Epithelial cell of proximal tubule (primary cell): ENCODE data around the gene UNC5A. TPM values are rescaled to one million over a fixed set of nuclear protein-coding genes. Genes with fewer than 3 reads are reported as not detected.
A peak's percentile ranks its signal among the peaks of the same experiment; 100 is the strongest.
"Not testable (repeated sequence)": the region's sequence is repeated elsewhere in the genome, so short reads cannot be mapped to it uniquely, and the experiment has no call there.

ENCODE experiments used
- DNase-seq: peaks from one replicate; pipeline ENCODE4 v3.0.0-alpha.2; 2011; ENCODE audit warnings: low read depth
- H3K4me3 ChIP-seq: 2 replicates; pipeline ENCODE4 v1.5.1; 2011; ENCODE audit warnings: low read depth, mild to moderate bottlenecking, low read length
- CTCF ChIP-seq: conservative IDR thresholded peaks from 2 replicates; pipeline ENCODE4 v1.5.1; 2012; ENCODE audit warnings: low read depth, mild to moderate bottlenecking, low read length
- total RNA-seq: library from RNA; depleted of rRNA; stranded (reverse); fragments of >200 nt; gene quantifications from 2 replicates; pipeline ENCODE4 v1.2.3, GENCODE V29; 2015

UNC5A gene
- total RNA-seq, 1 donor from 2014 or later = 1.2 TPM

DNA sequence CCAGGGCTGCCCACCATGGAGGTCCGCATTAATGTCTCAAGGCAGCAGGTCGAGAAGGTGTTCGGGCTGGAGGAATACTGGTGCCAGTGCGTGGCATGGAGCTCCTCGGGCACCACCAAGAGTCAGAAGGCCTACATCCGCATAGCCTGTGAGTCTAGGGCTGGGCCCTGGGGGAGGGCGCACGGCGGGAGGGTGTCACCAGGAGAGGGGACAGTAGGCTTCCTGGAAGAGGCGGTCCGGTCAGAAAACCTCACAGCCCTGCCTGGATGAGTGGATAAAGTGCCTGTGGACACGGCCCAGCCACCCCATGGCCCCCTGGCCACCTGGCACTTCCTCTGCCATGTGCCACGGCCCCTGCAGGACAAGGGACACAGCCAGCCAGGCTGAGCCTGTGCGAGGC lies 57.8 kb downstream of the UNC5A start:
- no peak for DNase-seq
- no peak overlapping the region for H3K4me3 ChIP-seq
- TF ChIP-seq CTCF = no peak

DNA sequence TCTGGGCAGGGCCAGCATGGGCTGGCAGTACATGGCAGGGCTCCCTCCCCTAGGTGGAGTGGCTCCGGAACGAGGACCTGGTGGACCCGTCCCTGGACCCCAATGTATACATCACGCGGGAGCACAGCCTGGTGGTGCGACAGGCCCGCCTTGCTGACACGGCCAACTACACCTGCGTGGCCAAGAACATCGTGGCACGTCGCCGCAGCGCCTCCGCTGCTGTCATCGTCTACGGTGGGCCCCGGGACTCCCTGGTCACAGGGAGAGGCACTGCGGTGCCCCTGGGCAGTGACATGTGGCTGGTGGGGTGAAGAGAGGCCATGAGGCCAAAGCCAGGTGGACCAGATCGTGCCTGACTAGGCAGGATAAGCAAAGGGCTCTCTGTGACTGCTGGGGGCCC lies 58.4 kb downstream of the UNC5A start:
- DNase-seq = no peak
- no peak overlapping the region for H3K4me3 ChIP-seq
- no peak for TF ChIP-seq CTCF

DNA sequence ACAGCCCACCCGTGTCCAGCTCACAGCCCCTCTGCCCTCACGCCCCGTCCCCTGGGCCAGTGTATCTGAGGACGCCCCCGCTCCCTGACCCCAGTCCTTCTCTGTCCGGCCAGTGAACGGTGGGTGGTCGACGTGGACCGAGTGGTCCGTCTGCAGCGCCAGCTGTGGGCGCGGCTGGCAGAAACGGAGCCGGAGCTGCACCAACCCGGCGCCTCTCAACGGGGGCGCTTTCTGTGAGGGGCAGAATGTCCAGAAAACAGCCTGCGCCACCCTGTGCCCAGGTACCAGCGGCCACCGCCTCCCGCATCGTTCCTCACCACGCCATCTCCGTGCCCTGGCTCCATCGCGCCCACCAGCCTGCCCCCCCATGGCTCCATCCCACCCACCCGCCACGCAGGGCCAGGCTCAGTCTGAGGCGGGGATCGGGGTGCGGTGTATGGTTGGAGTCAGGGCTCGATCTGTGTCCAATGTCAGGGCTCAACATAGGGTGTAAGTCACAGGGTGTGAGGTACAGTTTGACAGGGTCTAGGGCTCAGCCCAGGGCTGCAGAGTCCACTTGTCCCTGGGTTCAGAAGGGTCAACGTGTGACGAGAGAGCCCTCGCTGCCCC lies 59.2 kb downstream of the UNC5A start:
- no peak overlapping the region for H3K4me3 ChIP-seq
- no peak for TF ChIP-seq CTCF
- DNase-seq = no peak

GRCh38 chr5:176870110-176870591 lies 59.8 kb downstream of the UNC5A start:
- no peak for DNase-seq
- peak; percentile 62 for TF ChIP-seq CTCF

DNA sequence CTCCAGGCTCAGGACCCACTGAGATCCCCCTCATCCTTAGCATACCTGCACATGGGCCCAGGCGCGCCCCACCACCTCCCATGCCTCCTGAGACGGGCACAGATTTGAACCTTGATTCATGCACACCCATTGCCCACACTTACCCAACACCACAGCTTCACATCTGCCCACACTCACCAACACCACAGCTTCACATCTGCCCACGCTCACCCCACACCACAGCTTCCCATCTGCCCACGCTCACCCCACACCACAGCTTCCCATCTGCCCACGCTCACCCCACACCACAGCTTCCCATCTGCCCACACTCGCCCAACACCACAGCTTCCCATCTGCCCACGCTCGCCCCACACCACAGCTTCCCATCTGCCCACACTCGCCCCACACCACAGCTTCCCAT lies 60.3 kb downstream of the UNC5A start:
- DNase-seq, H3K4me3 ChIP-seq: not testable (repeated sequence)

More at GRCh38 chr5:176870110-176870591, 59.8 kb downstream of the UNC5A start:
- H3K4me3 ChIP-seq = no peak overlapping the region

- H3K4me3 ChIP-seq, DNase-seq: not testable (repeated sequence)
Measured at GRCh38 chr5:176872586-176872985, 62.2 kb downstream of the UNC5A start.

DNA sequence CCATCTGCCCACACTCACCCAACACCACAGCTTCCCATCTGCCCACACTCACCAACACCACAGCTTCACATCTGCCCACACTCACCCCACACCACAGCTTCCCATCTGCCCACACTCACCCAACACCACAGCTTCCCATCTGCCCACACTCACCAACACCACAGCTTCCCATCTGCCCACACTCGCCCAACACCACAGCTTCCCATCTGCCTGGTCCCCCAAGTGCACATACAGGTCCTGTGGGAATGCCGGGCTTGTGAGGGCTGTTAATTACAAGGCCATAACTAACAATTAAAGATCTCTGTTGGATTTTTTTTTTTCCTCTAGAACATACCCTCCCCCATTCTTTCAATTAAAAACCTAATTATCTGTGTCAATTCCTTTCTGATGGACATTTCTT lies 62.7 kb downstream of the UNC5A start:
- DNase-seq, H3K4me3 ChIP-seq: not testable (repeated sequence)

DNA sequence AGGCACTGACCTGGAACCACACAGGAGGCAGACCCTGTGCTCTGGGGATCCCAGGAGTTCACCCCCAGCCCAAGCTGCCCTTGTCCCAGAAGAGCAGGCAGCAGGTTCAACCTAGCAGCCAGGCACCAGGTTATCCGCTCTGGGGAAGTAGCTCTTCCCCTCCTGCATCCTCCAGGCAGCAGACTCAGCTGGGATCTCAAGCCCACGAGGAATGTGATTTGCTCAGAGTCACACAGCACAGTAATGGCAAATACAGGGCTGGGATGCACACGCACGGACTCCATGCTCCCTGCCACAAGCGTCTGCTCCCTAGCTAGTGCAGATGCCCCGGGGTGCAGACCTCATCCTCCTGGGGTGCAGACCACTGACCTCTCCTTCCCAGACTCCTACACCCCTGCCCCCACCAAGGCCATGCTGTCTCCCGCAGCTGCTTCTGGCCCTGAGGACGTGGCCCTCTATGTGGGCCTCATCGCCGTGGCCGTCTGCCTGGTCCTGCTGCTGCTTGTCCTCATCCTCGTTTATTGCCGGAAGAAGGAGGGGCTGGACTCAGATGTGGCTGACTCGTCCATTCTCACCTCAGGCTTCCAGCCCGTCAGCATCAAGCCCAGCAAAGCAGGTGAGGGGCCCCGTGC lies 63.3 kb downstream of the UNC5A start:
- DNase-seq = no peak
- no peak for TF ChIP-seq CTCF

More for the DNA sequence above, 63.3 kb downstream of the UNC5A start:
- H3K4me3 ChIP-seq = no peak overlapping the region
